Measurements from ENCODE around the gene SORBS1. TPM values are rescaled to one million over a fixed set of nuclear protein-coding genes. Genes with fewer than 3 reads are reported as not detected.

SORBS1 gene
- total and polyA plus RNA-seq, 4 donors: 33.2 to 71.3 (median 44.1) TPM

DNA sequence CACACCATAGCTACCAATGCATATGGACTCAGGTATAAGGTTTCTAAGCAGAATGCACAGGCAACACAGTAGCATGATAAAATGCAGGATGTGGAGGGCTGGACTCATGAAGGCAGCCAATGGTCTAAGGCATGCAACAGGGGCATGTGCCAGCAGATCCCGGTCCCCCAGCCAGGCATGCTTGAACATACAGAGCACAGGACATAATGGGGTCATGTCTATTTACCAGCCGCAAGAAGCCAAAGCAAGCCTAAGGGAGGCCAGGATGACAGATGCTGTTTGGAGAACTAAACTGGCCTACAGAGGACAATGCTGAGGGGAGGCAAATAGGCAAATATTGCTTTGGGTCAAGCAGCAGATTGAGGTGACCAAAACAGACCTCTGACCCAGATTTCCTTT lies 210.3 kb downstream of the SORBS1 start:
- H3K9ac ChIP-seq (ENCODE audit: low read depth in 1 of 2, low read length in 2 of 2): no peak overlapping the region
- H3K36me3 ChIP-seq (ENCODE audit: control insufficient read depth in 4 of 4, insufficient read depth in 3 of 4, low read depth in 1 of 4, low read length in 3 of 4): peaks cover 0 to 7% (median 2%) of the 10 kb centered on the region in 4 donors
- DNase-seq (ENCODE audit: low spot score): no peak
- H3K4me1 ChIP-seq (ENCODE audit: control insufficient read depth in 4 of 4, insufficient read depth in 4 of 4, low read length in 3 of 4): peaks cover 6 to 42% (median 27%) of the 10 kb centered on the region in 4 donors
- WGBS: 30% methylated on average over 2 of the region's 2 CpGs
- no peak for TF ChIP-seq HNF4G (IDR thresholded peaks at IDR 0.05)
- TF ChIP-seq HNF4A (conservative IDR thresholded peaks at IDR 0.05): peak in 1 of 2 donors; percentile 48
- TF ChIP-seq NR2F2 (IDR thresholded peaks at IDR 0.05): peak; percentile 11
- TF ChIP-seq SP1 (IDR thresholded peaks at IDR 0.05): peak; percentile 28
- TF ChIP-seq FOXA2 (IDR thresholded peaks at IDR 0.05): peak; percentile 25
- TF ChIP-seq YY1 (IDR thresholded peaks at IDR 0.05): no peak
- TF ChIP-seq ZBTB33 (IDR thresholded peaks at IDR 0.05): no peak
- TF ChIP-seq, protein P1, sequence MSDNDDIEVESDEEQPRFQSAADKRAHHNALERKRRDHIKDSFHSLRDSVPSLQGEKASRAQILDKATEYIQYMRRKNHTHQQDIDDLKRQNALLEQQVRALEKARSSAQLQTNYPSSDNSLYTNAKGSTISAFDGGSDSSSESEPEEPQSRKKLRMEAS (IDR thresholded peaks at IDR 0.05): no peak
- peak; percentile 59 to 65 for TF ChIP-seq RXRA (IDR thresholded peaks at IDR 0.05)
- TF ChIP-seq, protein P2, sequence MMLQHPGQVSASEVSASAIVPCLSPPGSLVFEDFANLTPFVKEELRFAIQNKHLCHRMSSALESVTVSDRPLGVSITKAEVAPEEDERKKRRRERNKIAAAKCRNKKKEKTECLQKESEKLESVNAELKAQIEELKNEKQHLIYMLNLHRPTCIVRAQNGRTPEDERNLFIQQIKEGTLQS (IDR thresholded peaks at IDR 0.05): no peak
- peak in 1 of 2 donors; percentile 31 for TF ChIP-seq JUND (IDR thresholded peaks at IDR 0.05)
- H3K27me3 ChIP-seq (ENCODE audit: control insufficient read depth in 4 of 4, insufficient read depth in 4 of 4, low read length in 3 of 4): no peaks in the 10 kb centered on the region
- H3K9me3 ChIP-seq (ENCODE audit: control insufficient read depth in 4 of 4, low read length in 3 of 4): no peaks in the 10 kb centered on the region
- H3K4me3 ChIP-seq (ENCODE audit: low read depth in 1 of 3, low read length in 3 of 3): no peak overlapping the region
- H3K27ac ChIP-seq (ENCODE audit: low read depth in 1 of 2, low read length in 2 of 2): peak overlapping the region; percentile 20 to 42

DNA sequence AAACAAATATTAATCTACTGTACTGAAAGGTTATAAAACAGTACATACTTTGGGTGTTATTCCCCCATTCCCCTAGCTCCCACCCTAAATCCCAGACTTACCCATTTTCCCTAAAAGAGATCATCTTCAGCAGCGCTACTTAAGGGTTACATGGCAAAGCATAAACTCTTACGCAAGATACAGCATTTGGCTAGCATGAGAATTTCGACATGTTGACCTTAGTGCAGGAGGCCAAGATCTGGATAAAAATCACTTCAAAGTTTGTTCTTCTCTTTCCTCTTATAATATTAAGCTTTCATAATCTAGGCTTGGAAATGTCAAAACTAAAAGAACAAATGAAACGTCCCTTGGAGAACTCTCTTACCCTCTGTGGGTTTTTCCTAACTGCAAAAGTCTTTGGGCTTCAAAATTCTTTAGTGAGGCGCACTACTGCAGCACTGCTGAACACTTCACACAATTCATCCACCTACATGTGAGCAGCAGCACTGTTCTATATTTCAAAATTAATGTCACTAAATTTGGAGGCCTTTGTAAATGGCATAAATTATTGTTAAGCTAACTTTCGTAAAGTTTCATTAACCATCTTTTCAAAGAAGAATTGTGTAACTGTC lies 210.8 kb downstream of the SORBS1 start:
- H3K4me1 ChIP-seq (ENCODE audit: control insufficient read depth in 4 of 4, insufficient read depth in 4 of 4, low read length in 3 of 4): peaks cover 6 to 42% (median 27%) of the 10 kb centered on the region in 4 donors
- H3K4me3 ChIP-seq (ENCODE audit: low read depth in 1 of 3, low read length in 3 of 3): no peak overlapping the region
- peak overlapping the region; percentile 20 to 42 for H3K27ac ChIP-seq (ENCODE audit: low read depth in 1 of 2, low read length in 2 of 2)
- H3K36me3 ChIP-seq (ENCODE audit: control insufficient read depth in 4 of 4, insufficient read depth in 3 of 4, low read depth in 1 of 4, low read length in 3 of 4): peaks cover 0 to 5% (median 4%) of the 10 kb centered on the region in 4 donors
- no peaks in the 10 kb centered on the region for H3K27me3 ChIP-seq (ENCODE audit: control insufficient read depth in 4 of 4, insufficient read depth in 4 of 4, low read length in 3 of 4)
- H3K9ac ChIP-seq (ENCODE audit: low read depth in 1 of 2, low read length in 2 of 2): no peak overlapping the region
- TF ChIP-seq GABPA (IDR thresholded peaks at IDR 0.05 in 1 of 2, conservative IDR thresholded peaks at IDR 0.05 in 1 of 2): no peak
- TF ChIP-seq SP1 (IDR thresholded peaks at IDR 0.05): peak; percentile 33
- TF ChIP-seq, protein P1 (IDR thresholded peaks at IDR 0.05): peak; percentile 50
- TF ChIP-seq, protein P2 (IDR thresholded peaks at IDR 0.05): peak; percentile 19
- peak; percentile 49 for TF ChIP-seq YY1 (IDR thresholded peaks at IDR 0.05)
- TF ChIP-seq FOXA2 (IDR thresholded peaks at IDR 0.05): peak; percentile 75
- TF ChIP-seq TAF1 (conservative IDR thresholded peaks at IDR 0.05): no peak
- peak; percentile 58 for TF ChIP-seq FOXA1 (IDR thresholded peaks at IDR 0.05)
- no peak for TF ChIP-seq CTCF (IDR thresholded peaks at IDR 0.05; ENCODE audit: low read depth, low read length, missing input control)
- peak; percentile 80 to 83 for TF ChIP-seq RXRA (IDR thresholded peaks at IDR 0.05)
- TF ChIP-seq RAD21 (IDR thresholded peaks at IDR 0.05): peak; percentile 32 to 55
- TF ChIP-seq HNF4A (conservative IDR thresholded peaks at IDR 0.05): peak; percentile 85 to 86
- peak; percentile 95 for TF ChIP-seq NR2F2 (IDR thresholded peaks at IDR 0.05)
- TF ChIP-seq ZBTB33 (IDR thresholded peaks at IDR 0.05): no peak
- TF ChIP-seq EGR1 (IDR thresholded peaks at IDR 0.05; ENCODE audit: low read depth in 2 of 2): no peak
- peak; percentile 19 for TF ChIP-seq HNF4G (IDR thresholded peaks at IDR 0.05)
- TF ChIP-seq, protein P3, sequence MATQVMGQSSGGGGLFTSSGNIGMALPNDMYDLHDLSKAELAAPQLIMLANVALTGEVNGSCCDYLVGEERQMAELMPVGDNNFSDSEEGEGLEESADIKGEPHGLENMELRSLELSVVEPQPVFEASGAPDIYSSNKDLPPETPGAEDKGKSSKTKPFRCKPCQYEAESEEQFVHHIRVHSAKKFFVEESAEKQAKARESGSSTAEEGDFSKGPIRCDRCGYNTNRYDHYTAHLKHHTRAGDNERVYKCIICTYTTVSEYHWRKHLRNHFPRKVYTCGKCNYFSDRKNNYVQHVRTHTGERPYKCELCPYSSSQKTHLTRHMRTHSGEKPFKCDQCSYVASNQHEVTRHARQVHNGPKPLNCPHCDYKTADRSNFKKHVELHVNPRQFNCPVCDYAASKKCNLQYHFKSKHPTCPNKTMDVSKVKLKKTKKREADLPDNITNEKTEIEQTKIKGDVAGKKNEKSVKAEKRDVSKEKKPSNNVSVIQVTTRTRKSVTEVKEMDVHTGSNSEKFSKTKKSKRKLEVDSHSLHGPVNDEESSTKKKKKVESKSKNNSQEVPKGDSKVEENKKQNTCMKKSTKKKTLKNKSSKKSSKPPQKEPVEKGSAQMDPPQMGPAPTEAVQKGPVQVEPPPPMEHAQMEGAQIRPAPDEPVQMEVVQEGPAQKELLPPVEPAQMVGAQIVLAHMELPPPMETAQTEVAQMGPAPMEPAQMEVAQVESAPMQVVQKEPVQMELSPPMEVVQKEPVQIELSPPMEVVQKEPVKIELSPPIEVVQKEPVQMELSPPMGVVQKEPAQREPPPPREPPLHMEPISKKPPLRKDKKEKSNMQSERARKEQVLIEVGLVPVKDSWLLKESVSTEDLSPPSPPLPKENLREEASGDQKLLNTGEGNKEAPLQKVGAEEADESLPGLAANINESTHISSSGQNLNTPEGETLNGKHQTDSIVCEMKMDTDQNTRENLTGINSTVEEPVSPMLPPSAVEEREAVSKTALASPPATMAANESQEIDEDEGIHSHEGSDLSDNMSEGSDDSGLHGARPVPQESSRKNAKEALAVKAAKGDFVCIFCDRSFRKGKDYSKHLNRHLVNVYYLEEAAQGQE (IDR thresholded peaks at IDR 0.05): peak; percentile 37
- TF ChIP-seq JUND (IDR thresholded peaks at IDR 0.05): peak; percentile 49 to 57
- WGBS: 23% methylated on average over 6 of the region's 6 CpGs
- DNase-seq (ENCODE audit: low spot score): no peak
- no peaks in the 10 kb centered on the region for H3K9me3 ChIP-seq (ENCODE audit: control insufficient read depth in 4 of 4, low read length in 3 of 4)

Measured in liver (tissue), 9 donors.